Activated B cell treated with CpG ODN at 0.5 μM for 24 hours (primary cell): Measurements from ENCODE around the gene ABHD17A. TPM values are rescaled to one million over a fixed set of nuclear protein-coding genes. Genes with fewer than 3 reads are reported as not detected.
"Not testable (repeated sequence)": the region's sequence is repeated elsewhere in the genome, so short reads cannot be mapped to it uniquely, and the experiment has no call there.

Source experiments
- ATAC-seq: fragments of 200-7000 bp; cut with Tn5 transposase; one replicate; pipeline ENCODE4 v1.10.0; 2021; ENCODE audit warnings: low read depth, mild to moderate bottlenecking, moderate library complexity
- CTCF ChIA-PET: fragments of 350-600 bp; sonication (Branson Sonifier 250); formaldehyde crosslinking; loops from one replicate; lab custom pipeline; 2021; ENCODE audit warnings: antibody characterized with exemption; lab: Charles Lee
- POLR2A ChIA-PET: fragments of 350-600 bp; sonication (Branson Sonifier 250); formaldehyde crosslinking; loops from one replicate; lab custom pipeline; 2021; ENCODE audit warnings: antibody characterized with exemption; lab: Charles Lee
- DNase-seq: peaks from one replicate; pipeline ENCODE4 v3.0.0; 2022
- H3K27ac Mint-ChIP-seq: one replicate; pipeline ENCODE4 v1.8.0; 2020; ENCODE audit warnings: mixed read lengths
- H3K27me3 Mint-ChIP-seq: one replicate; pipeline ENCODE4 v1.8.0; 2021; ENCODE audit warnings: mixed read lengths
- H3K36me3 Mint-ChIP-seq: one replicate; pipeline ENCODE4 v1.8.0; 2021; ENCODE audit warnings: low read depth, mixed read lengths
- H3K4me1 Mint-ChIP-seq: one replicate; pipeline ENCODE4 v1.8.0; 2021; ENCODE audit warnings: mixed read lengths
- H3K4me3 Mint-ChIP-seq: one replicate; pipeline ENCODE4 v1.8.0; 2020; ENCODE audit warnings: mild to moderate bottlenecking, mixed read lengths
- H3K9me3 Mint-ChIP-seq: one replicate; pipeline ENCODE4 v1.8.0; 2020; ENCODE audit warnings: mixed read lengths
- CTCF ChIP-seq: fragments of 200-600 bp; IDR thresholded peaks from one replicate; pipeline ENCODE4 v1.8.0; 2022; ENCODE audit warnings: antibody characterized with exemption, mild to moderate bottlenecking
- intact Hi-C: fragments of 100-400 bp; cut with micrococcal nuclease; formaldehyde crosslinking; loops from one replicate; pipeline ENCODE4 v1.15.1; 2024
- total RNA-seq: library from RNA; stranded (reverse); gene quantifications from 2 replicates; pipeline ENCODE4 v1.2.3, GENCODE V29; 2022

ABHD17A gene
- total RNA-seq, 1 donor from 2014 or later: 64.3 TPM

- CTCF ChIA-PET: interaction anchor here (0.8 to 2.8 kb wide), 5 partner anchors 11 to 212 kb away, joined by 3 to 18 read pairs (median 3); no protein-coding TSS in a partner anchor
- Mint-ChIP-seq H3K4me3 (peak overlapping the region; percentile 97), H3K27me3 (no peaks in the 10 kb centered on the region), H3K9me3 (no peaks in the 10 kb centered on the region), H3K36me3 (peaks cover 23% of the 10 kb centered on the region), H3K27ac (peak overlapping the region; percentile 92), H3K4me1 (peaks cover 34% of the 10 kb centered on the region)
- peak; percentile 94 for ATAC-seq
- TF ChIP-seq CTCF: no peak
- DNase-seq: peak; percentile 86
- intact Hi-C loops: loop anchor here (1.0 kb wide), 3 partner anchors 9 to 29 kb away; partner anchors contain the start of genes ABHD17A, ADAT3 and SCAMP4
- POLR2A ChIA-PET: interaction anchor here (0.5 to 3.2 kb wide), 23 partner anchors 8 to 427 kb away, joined by 3 to 68 read pairs (median 5); partner anchors contain the start of genes ABHD17A, ADAT3, MKNK2 and SCAMP4
These were observed 9.4 kb downstream of the ABHD17A start for GRCh38 chr19:1875646-1876495.

- H3K4me1 Mint-ChIP-seq: peaks cover 36% of the 10 kb centered on the region
- peak overlapping the region; percentile 97 for H3K4me3 Mint-ChIP-seq
- ChIA-PET POLR2A (interaction anchor here (0.6 to 3.2 kb wide), 14 partner anchors 9 to 222 kb away, joined by 3 to 68 read pairs (median 4); partner anchors contain the start of genes ABHD17A and REXO1), CTCF (interaction anchor here (1.0 to 2.8 kb wide), 3 partner anchors 9 to 23 kb away, joined by 3 to 18 read pairs (median 3); no protein-coding TSS in a partner anchor)
- intact Hi-C loops, H3K27me3 Mint-ChIP-seq, H3K9me3 Mint-ChIP-seq, DNase-seq, ATAC-seq: not testable (repeated sequence)
- H3K36me3 Mint-ChIP-seq: peaks cover 27% of the 10 kb centered on the region
- peak overlapping the region; percentile 92 for H3K27ac Mint-ChIP-seq
These were observed 10.0 kb downstream of the ABHD17A start for GRCh38 chr19:1875265-1875645.

- Mint-ChIP-seq H3K27me3 (no peaks in the 10 kb centered on the region), H3K4me1 (peaks cover 36% of the 10 kb centered on the region), H3K9me3 (no peaks in the 10 kb centered on the region), H3K36me3 (peaks cover 24% of the 10 kb centered on the region), H3K4me3 (peak overlapping the region; percentile 97), H3K27ac (peak overlapping the region; percentile 92)
- ChIA-PET CTCF (interaction anchor here (1.0 to 2.8 kb wide), 3 partner anchors 9 to 23 kb away, joined by 3 to 18 read pairs (median 3); no protein-coding TSS in a partner anchor), POLR2A (interaction anchor here (0.6 to 3.2 kb wide), 16 partner anchors 8 to 619 kb away, joined by 3 to 68 read pairs (median 3); partner anchors contain the start of genes ABHD17A and REXO1)
- no peak for TF ChIP-seq CTCF
- intact Hi-C loops: no loop called here
- DNase-seq (no peak), ATAC-seq (no peak)
These were observed 10.6 kb downstream of the ABHD17A start for GRCh38 chr19:1874554-1875185.

- peak overlapping the region; percentile 68 for H3K27ac Mint-ChIP-seq
- no peak for TF ChIP-seq CTCF
- POLR2A ChIA-PET: interaction anchor here (0.7 to 3.2 kb wide), 3 partner anchors 9 to 620 kb away, joined by 3 to 68 read pairs (median 9); no protein-coding TSS in a partner anchor
- H3K4me1 Mint-ChIP-seq: peaks cover 36% of the 10 kb centered on the region
- no peaks in the 10 kb centered on the region for H3K9me3 Mint-ChIP-seq
- DNase-seq: no peak
- no peak for ATAC-seq
- intact Hi-C loops: no loop called here
- H3K36me3 Mint-ChIP-seq: peaks cover 24% of the 10 kb centered on the region
- H3K27me3 Mint-ChIP-seq: no peaks in the 10 kb centered on the region
- H3K4me3 Mint-ChIP-seq: peak overlapping the region; percentile 97
- CTCF ChIA-PET: interaction anchor here (2.8 kb wide), 1 partner anchor 9 kb away, joined by 18 read pairs; no protein-coding TSS in a partner anchor
These were observed 11.5 kb downstream of the ABHD17A start for GRCh38 chr19:1873524-1874473.
